T follicular helper cell (primary cell): Measurements from ENCODE around the gene HEBP1.

Experiments used
- DNase-seq: peaks from one replicate; pipeline ENCODE4 v3.0.0-alpha.2; 2020; ENCODE audit warnings: low read depth

The HEBP1 gene

DNA sequence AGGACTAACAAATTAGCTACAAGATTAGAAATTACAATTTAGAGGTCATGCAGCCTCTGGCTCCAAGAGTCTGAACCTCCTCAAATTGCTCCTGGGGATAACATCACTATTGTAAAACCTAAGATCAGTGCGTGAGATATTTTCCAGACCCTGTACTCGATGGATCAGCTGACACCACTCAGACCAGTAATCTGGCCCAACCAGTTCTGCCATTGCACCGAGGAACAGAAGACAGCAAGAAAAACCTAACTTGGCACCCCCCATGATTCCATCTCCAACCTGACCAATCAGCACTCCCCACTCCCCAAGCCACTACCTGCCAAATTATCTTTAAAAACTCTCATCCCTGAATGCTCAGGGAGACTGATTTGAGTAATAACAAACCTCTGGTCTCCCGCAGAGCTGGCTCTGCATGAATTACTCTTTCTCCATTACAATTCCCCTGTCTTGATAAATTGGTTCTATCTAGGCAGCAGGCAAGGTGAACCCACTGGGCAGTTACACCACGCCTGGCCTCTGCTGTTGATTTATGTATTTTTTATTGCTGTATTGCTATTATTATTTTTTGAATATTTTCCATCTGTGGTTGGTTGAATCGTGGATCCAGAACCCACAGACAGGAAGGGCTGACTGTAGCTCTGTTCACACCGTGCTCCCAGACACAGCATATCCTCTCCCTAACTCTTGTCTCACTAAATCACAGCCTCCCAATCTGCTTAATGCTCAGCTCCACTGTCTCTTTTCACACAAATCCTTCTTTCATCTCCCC, 9.2 kb downstream of the HEBP1 start:
- DNase-seq = no peak

DNA sequence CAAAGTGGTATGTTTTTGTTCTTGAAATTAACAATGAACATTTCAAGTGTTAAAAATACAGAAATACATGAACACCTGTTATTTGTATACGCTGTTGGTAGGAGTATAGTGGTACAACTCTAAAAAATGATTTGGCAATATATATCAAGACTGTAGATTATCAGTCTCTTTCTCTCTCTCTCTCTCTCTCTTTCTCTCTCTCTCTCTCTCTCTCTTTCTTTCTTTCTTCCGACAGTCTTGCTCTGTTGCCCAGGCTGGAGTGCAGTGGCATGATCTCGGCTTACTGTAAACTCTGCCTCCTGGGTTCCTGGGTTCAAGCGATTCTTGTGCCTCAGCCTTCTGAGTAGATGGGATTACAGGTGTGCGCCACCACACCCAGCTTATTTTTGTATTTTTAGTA, 12.6 kb downstream of the HEBP1 start:
- DNase-seq = no peak

DNA sequence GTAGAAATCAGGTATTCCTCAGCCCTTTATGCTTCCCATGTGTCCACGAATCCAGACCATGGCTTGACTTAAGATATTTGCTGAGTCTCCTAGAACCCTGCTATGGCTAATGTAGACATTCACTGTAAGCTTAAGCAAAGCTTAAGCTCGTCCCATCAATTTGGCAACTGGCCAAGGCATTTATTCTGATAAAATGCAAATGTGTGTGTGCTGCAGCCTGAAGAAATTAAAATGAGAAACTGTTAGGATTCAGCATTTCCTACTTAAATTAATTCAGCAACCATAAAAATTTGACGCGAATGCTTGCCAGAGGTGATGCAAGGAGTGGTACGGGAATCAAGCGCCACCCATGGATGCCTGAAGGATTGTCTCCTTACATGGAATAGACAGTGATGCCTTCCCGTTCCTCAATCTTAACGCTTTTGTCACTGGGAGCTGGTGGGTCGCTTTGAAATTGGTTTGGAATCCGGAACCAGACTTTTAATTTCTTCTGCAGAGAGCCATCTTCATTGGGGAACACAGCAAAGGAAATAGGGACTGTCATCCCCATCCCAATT, 13.2 kb downstream of the HEBP1 start:
- no peak for DNase-seq

DNA sequence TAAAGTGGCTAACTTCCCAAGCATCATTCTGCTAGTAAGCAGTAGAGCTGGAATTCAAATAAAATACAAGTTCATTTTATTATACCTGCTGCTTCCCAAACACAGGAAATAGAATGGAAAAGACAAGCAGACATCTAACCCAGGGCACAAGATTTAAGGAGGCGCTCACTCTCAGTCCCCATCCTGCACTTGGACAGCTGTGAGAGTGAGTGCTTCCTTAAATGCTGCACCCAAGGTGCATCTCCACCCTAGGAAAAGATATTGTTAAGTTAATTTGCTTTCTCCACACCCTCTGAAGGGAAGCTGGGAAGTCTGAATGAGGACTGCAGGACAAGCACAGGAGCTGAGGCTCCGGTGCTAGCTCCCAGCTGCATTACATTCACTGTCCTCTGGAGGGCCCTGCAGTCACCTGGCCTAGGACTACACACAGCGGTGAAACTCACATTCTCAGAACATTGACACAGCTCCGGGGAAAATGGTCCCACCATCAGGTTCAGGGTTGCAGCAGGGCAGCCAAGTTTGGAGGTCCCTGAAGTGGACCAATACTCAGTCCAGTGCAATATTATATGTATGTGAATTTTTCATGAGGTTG, 14.2 kb downstream of the HEBP1 start:
- no peak for DNase-seq

DNA sequence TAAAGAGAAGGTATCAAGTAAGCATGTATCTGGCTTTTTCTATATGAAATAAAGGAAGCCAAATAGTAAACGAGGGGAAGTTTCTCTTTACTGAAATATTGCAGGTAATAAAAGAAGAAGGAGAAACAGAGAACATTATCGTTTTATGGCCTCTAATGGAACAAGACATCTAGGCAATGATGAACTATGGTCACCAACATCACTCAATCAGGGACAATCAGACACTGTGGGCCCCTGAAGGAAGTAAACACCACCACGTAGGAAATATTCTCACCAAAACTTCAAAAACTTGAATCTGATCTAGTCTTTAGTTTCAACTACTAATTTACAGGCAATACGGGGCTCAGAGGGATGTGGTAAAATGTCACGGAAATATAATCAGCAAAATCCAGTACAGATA, 15.9 kb downstream of the HEBP1 start:
- DNase-seq = no peak

DNA sequence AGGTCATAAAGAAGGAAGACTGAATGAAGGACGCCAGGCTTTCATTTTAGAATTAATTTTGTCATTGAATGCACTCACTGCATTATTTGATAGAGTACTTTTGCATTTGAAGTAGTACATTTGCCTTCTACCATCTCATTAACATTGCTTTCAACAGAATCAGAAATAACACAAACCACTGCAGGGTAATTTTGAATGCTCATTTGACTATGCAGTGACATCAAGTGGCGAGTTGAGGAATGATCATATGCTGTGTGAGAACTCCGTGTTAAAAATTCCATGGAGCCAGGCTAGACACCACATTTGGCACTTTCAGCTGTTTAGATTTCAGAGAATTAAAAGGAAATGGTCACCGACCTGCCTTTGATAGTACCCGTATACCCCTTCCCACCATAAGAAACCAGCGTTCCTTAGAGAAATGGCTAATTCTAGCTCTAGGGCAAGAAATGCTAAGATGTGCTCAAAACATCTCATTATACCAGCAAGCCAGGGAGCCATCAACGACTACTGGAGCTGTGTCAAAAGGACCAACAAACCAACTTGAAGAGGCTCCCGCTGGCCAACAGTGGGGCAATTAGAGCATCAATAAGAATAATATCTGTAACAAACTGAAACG, 16.5 kb downstream of the HEBP1 start:
- DNase-seq = no peak

DNA sequence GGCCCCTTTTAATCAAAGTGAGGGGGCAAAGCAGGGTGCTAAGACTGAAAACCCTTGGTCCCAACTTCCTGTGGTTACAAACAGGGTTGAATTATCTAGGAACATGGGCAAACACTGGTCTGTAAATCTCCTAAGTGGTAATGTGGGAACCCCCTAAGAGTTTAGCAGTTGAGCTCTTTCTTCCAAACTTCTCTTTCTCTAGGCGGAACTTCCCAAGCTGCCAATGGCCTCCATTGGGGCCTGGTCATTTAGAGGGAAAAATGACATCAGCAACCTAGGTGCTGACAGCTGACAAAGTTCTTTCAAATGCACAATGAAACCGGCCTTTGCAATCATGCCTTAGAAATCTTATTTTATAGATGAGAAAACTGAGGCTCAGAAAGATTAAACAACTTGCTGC, 17.7 kb downstream of the HEBP1 start:
- DNase-seq = no peak

DNA sequence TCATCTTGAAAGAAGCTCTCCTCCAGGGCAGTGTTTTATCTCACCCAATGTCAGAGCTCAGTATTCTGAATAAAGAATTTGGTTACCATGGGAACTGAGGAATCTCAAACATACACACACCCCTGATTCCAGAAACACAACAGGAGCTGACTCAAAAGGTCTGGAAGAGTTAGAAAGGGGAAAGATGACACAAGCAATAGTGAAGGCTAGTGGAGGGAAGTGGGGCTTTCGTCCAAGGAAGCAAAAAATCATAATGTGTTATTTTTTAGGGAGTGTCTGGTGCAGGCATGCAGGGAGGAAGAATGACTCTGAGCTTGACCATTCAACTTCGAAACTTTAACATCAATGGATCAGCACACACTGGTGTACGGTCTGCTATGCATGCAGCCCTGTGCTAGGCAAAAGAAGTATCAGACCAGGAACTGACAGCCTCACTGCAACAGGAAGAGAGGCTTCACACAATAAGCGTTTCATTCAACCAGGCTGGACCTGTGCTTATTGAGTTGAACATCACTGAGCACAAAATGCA, 20.3 kb downstream of the HEBP1 start:
- DNase-seq = no peak

DNA sequence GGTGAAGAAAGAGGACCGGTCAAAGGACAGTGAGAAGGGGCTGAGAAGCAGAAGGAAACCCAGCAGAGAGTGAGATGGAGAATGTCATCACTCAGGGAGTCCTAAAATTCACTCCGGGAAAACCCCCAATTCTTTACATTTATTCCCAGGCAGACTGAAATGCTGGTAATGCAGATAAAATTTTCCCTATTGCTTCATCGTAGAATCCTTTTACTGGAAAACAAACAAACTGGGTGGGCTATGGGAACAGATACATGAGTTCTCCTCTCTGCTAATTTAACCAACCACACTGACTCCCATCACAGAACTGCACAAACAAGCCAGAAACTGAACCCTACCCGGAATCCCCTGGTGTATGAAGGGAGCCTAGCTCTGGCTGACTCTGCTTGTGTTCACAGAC, 20.9 kb downstream of the HEBP1 start:
- no peak for DNase-seq

DNA sequence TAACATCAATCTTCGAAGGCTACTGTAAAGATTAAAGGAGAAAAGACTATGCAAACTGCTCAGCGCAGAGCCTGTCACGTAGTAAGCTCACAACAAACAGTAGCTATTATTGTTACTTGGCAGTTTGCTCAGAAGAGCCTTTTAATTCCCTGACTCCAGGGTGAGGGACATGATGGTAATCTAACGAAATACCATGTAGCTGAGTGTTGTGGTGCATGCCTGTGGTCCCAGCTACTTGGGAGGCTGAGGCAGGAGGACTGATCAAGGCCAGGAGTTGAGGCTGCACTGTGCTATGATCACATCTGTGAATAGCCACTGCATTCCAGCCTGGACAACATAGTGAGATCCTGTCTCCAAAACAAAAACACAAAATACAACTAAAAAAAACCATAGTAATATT, 22.8 kb downstream of the HEBP1 start:
- DNase-seq = no peak

DNA sequence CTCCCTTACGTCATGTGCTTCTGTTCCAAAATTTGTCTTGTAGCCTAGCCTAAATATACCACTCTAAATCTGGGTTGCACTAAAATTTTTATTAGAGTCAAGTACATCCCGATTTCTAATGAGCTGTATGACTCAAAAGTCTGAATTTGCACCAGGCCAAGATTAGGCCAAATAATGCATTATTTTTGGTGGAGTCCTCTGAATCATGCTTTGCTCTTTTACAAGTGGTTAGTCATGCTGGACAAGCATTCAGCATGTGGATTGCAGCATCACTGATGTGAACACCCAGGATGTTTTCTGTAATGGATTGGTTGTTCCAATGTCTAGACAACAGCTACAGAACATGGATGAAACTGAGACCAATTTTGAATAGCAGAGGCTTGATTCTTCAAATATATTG, 23.7 kb downstream of the HEBP1 start:
- no peak for DNase-seq

DNA sequence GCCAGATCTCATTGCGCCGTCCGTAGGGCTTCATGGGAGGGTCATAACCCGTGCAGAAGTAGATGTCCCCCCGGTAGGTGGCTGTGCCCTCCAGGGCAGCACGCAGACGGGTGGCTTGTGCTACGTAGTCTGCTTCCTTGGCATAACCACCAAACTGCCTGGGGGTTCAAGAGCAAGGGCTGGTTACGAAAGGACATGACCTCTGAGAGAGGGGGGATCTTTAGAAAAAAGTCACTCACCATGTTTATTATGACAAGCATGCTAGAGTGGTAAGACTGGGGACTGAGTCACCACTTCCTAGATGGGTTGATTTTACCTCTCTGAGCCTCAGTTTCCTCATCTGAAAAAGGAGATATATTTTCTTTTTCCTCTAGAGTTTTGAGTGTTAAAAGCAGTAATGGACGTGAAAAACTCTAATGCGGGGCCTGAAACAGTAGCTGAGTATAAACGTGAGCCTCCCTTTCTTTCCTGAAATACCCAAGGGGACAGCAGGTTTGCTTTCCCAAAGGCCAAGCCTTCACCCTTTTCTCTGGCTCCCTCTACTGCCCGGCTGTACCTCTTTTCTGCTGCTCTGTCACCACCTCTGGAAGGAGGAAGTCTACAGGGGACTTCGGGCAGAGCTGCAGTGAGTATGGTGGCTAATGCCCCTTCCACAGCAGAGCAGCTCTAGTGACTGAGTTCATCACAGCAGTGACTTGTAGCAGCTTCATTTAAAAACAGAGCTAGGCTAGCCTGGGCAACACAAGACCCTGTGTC, 24.6 kb downstream of the HEBP1 start:
- DNase-seq = no peak

DNA sequence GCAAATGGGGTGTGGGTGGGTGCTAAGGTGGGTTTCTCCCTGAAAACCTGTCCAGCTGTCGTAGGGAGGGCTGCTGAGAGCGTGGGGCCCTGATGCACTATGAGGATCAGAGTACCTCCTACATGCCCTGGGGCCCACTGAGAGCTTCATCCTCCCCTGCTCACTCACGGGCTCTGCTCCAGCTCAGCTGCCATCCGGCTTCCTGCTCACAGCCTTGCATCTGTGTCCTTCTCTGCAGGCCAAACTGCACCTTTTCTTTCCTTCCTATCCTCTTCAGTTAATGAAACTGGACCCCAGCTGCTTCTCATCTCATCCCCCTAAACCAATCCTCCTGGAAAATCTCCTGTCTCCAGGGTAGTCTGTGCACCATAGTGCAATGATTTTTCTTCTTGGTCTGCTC, 25.9 kb downstream of the HEBP1 start:
- no peak for DNase-seq

DNA sequence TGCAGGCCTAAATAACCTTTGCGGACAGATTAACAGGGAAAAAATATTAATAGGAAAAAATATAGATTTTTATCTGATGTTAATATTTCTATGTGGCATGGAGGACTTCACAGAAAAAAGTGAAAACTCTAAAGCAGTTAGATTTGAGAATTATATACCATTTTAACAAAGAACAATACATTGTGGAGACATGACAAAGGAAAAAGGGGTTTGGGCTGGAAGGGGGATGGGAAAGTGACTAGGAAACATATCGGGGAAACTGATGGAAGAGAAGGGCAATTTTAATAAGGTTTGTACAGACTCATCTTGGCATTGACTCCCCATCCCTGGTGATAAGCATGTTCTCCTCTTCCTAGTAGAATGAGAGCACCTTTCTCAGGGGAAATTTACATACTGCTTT, 27.0 kb downstream of the HEBP1 start:
- DNase-seq = no peak

DNA sequence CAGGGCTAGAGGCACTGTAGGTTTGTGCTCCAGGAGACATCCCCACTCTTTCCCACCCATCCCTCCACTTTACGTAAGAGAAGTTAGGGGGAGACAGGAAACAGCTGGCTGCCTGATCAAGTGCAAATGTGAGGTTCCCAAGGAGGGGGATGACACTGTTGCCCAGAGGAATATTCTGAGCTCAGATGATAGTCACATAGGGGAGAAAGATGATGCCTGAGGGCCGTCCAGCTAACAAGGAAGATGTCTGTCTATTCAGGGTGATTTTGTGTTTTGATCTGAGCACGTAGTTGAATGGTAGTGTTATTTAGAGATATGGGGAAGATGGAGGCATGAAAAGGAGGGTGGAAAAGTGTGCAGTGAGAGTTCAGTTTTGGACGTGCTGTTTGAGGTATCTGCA, 34.2 kb downstream of the HEBP1 start:
- no peak for DNase-seq

DNA sequence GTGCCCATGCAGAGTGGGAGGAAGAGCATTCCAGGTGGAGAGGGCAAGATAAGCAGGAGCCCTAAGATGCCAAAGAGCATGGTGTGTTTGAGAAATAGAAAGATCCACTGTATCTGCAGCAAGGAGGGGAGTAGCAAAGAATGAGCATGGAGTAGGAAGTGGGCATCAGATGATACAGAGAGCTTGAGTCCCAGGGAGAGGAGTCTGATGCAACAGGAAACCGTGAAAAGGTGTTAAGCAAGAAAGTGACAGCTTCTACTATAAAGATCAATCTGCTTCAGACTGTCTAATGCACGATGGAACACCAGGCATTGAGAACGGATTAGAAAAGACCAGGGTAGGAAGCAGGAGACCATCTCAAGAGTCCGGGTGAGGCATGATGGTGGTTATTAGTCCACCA, 35.8 kb downstream of the HEBP1 start:
- DNase-seq = no peak

DNA sequence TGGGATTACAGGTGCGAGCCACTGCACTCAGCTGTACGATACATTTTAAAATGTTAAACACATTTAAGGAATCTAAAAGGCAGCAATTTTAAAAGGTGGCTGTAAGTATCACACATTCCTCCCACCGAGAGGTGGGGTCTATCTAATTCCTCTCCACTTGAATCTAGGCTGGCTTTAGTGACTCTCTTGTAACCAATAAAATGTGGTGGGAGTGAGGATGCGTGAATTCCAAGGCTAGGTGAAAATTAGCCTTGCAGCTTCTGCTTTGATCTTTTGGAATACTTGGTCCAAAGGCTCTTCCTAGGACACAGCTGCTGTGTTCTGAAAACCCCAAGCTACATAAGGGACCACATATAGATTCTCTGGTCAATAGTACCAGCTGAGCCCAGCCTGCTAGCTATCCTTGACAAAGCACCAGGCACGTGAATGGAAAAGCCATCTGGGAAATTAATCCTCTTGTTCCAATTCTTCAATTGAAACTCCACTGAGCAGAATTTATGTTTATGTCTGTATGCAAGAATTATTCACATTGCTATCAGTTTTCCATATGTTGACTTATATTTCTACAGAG, 39.3 kb downstream of the HEBP1 start:
- no peak for DNase-seq

DNA sequence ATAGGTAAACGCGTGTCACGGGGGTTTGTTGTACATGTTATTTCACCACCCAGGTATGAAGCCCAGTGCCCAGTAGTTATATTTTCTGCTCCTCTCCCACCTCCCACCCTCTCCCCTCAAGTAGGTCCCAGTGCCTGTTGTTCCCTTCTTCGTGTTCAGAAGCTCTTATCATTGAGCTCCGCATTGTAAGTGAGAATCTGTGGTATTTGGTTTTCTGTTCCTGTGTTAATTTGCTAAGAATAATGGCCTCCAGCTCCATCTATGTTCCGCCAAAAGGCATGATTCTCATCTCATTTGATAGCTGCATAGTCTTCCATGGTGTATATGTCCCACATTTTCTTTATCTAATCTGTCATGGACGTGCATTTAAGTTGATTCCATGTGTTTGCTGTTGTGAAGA, 41.2 kb downstream of the HEBP1 start:
- no peak for DNase-seq

DNA sequence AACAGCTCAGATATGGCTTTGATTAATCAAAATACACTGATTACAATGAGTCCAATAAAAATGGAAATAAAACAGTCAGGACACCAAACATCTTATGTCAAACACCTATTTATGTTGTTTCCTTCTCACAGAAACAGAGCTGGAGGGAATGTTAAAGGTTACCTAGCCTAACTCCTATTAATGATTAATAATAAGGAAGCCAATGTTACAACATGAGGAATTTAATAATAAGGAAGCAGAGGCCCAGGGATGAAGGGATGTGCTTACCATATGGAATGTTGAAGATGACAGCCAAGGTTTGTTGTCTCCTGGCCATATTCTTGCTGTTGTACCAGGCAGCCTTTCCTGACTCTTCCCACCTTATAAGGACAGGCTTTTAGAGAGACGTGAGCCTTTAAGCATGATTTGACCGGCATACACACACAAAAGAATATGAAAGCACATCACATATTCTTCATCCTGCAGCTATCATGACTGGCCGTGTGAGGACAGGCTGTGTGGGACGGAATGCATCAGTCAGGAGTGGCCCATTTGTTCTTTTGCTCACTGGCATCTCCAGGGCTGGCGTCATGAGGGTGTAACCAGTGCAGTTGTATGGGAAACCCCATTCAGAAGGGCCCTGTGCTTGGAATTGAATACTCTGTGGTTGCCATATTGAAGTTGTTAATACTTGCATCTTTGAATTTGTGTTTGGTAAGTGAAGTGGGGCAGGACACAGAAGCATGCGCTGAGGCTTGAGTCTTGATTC, 45.0 kb downstream of the HEBP1 start:
- DNase-seq = no peak

DNA sequence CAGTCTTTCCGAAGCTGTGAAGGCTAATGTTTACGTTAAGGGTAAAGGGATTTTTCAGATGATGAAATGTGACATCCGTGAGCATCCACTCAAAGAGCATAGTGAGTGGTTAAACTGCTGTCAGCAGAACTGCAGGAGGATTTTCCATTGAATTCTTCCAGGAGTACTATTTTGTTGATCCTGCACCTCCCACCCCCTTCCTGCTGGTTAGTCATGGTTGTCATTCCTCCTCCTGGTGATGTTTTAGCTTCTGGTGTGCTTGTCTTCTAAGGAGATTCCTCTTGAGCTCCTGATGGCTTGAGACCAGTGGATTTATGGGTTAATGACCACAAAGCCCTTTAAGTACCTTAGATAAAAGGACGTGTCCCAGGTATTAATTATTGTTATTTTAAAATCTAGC, 45.7 kb downstream of the HEBP1 start:
- DNase-seq = no peak

DNA sequence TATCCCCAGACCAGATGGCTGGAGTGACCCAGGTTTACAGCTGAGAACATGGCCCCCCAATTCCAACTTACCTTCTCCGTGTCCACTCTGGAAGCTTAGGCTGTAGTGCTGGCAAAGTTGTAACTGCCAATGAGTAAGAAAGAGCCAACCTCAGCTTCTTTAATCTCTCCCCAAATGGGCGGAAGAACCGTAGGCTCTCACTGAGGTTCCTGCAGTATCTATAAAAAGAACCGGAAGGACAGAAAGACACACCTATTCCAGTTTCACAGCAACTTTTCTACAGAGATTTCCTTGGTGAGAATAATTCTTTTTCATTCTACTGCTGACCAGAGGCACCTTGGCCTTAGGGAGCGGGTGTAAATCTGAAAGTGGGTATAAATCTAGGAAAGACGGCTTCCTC, 48.0 kb downstream of the HEBP1 start, which contains the start of gene GPRC5D:
GPRC5D (minus strand) TSS at position 135 of the 400 bp plus-strand sequence. CDS start 1,786 bp downstream, outside the sequence.
- no peak for DNase-seq
